Ovary (tissue), 3 donors: ENCODE data around the gene CPNE1.

Experiments used
- POLR2A ChIP-seq: fragments of 450-650 bp; IDR thresholded peaks from one replicate; pipeline ENCODE4 v1.6.1; 2017; ENCODE audit warnings: antibody characterized with exemption, mild to moderate bottlenecking, moderate library complexity
- TF ChIP-seq, protein P1 (sequence below), 3 donors: fragments of 450-650 bp in 2 of 3; fragments of 200-600 bp in 1 of 3; IDR thresholded peaks; one replicate each; pipeline versions ENCODE4 v1.5.1 to v1.8.0; 2016 to 2022; ENCODE audit warnings: antibody characterized with exemption in 3 of 3, mild to moderate bottlenecking in 1 of 3
- donor health status: DM: no; HTN: no; CAD: no.

- TF ChIP-seq, protein P1, sequence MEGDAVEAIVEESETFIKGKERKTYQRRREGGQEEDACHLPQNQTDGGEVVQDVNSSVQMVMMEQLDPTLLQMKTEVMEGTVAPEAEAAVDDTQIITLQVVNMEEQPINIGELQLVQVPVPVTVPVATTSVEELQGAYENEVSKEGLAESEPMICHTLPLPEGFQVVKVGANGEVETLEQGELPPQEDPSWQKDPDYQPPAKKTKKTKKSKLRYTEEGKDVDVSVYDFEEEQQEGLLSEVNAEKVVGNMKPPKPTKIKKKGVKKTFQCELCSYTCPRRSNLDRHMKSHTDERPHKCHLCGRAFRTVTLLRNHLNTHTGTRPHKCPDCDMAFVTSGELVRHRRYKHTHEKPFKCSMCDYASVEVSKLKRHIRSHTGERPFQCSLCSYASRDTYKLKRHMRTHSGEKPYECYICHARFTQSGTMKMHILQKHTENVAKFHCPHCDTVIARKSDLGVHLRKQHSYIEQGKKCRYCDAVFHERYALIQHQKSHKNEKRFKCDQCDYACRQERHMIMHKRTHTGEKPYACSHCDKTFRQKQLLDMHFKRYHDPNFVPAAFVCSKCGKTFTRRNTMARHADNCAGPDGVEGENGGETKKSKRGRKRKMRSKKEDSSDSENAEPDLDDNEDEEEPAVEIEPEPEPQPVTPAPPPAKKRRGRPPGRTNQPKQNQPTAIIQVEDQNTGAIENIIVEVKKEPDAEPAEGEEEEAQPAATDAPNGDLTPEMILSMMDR (IDR thresholded peaks at IDR 0.05): no peak
- no peak for TF ChIP-seq POLR2A
Measured at GRCh38 chr20:35579196-35579595, 85.5 kb downstream of the CPNE1 start.
